ENCODE results near the gene CADM2. TPM values are rescaled to one million over a fixed set of nuclear protein-coding genes. Genes with fewer than 3 reads are reported as not detected.

The CADM2 gene
- total and polyA plus RNA-seq, 2 donors (not counting 3 experiments of a cell fraction or from before 2014, with no cell fraction given) = not detected

DNA sequence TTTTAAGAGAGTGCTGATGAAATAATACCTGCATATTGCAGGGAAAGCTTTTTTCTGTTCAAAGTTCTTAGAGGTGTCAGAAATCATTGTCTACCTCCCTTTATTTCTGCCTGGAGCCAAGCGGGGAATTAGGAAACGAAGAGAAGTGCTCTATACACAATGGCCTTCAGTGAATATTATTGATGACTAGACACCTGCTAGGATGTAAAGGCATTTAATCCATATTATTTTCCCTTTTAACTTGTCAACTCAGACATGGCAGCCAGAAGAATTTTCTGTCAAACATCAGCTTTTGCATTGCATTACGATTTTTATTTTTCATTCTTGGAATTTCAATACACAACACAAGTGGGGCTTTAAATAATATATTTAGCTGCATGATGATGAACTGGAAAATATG is 24.7 kb downstream of the CADM2 start:
- ChIA-PET CTCF (no interaction called here), POLR2A (no interaction called here)
- Histone ChIP-seq H3K4me2 (ENCODE audit: insufficient read depth, low read length) (no peak overlapping the region), H3K27ac (ENCODE audit: insufficient read depth, low read depth, low read length) (no peak overlapping the region), H4K20me1 (replicated peaks; ENCODE audit: control insufficient read depth, extremely low read depth, insufficient read depth, low read length) (no peaks in the 10 kb centered on the region), H2AFZ (ENCODE audit: low read depth, low read length) (no peak overlapping the region), H3K27me3 (ENCODE audit: control insufficient read depth in 2 of 2, insufficient read depth in 2 of 2, low read length in 2 of 2) (no peaks in the 10 kb centered on the region), H3K9ac (replicated peaks; ENCODE audit: extremely low read depth, insufficient read depth, low read length) (no peak overlapping the region), H3K79me2 (ENCODE audit: control insufficient read depth, insufficient read depth, low read length) (no peaks in the 10 kb centered on the region), H3K4me3 (replicated peaks in 1 of 3; ENCODE audit: insufficient read depth in 1 of 3, low read depth in 1 of 3, low read length in 3 of 3) (no peak overlapping the region), H3K9me3 (replicated peaks; ENCODE audit: control insufficient read depth, insufficient read depth, low read length) (no peaks in the 10 kb centered on the region), H3K4me1 (ENCODE audit: control insufficient read depth, extremely low read depth, insufficient read depth, low read length) (no peaks in the 10 kb centered on the region), H3K36me3 (ENCODE audit: control insufficient read depth in 2 of 2, extremely low read depth in 1 of 2, insufficient read depth in 2 of 2, low read length in 2 of 2) (no peaks in the 10 kb centered on the region), H3K9me1 (replicated peaks; ENCODE audit: control insufficient read depth, extremely low read depth, insufficient read depth, low read length) (no peaks in the 10 kb centered on the region)
- no peak for FAIRE-seq
- dilution Hi-C loops (cut with MboI; ENCODE audit: extremely low pct_ligation_motif_present, low sequenced_read_pairs) = no loop called here
- TF ChIP-seq EZH2 (IDR thresholded peaks at IDR 0.05; ENCODE audit: borderline replicate concordance, low read depth, low read length, severe bottlenecking) (no peak), MYC (IDR thresholded peaks at IDR 0.05; ENCODE audit: low read depth, low read length) (no peak), FOS (IDR thresholded peaks at IDR 0.05; ENCODE audit: borderline replicate concordance, insufficient read depth, low read length) (no peak), POLR2A (IDR thresholded peaks at IDR 0.05; ENCODE audit: low read depth, low read length) (no peak), JUN (IDR thresholded peaks at IDR 0.05; ENCODE audit: borderline replicate concordance, insufficient read depth, insufficient read length, low read depth) (no peak), POLR2AphosphoS5 (IDR thresholded peaks at IDR 0.05; ENCODE audit: insufficient read depth, low read depth, low read length) (no peak), GATA2 (IDR thresholded peaks at IDR 0.05; ENCODE audit: insufficient read depth, insufficient read length, low read depth, low read length) (no peak)
- TF ChIP-seq, protein P1, sequence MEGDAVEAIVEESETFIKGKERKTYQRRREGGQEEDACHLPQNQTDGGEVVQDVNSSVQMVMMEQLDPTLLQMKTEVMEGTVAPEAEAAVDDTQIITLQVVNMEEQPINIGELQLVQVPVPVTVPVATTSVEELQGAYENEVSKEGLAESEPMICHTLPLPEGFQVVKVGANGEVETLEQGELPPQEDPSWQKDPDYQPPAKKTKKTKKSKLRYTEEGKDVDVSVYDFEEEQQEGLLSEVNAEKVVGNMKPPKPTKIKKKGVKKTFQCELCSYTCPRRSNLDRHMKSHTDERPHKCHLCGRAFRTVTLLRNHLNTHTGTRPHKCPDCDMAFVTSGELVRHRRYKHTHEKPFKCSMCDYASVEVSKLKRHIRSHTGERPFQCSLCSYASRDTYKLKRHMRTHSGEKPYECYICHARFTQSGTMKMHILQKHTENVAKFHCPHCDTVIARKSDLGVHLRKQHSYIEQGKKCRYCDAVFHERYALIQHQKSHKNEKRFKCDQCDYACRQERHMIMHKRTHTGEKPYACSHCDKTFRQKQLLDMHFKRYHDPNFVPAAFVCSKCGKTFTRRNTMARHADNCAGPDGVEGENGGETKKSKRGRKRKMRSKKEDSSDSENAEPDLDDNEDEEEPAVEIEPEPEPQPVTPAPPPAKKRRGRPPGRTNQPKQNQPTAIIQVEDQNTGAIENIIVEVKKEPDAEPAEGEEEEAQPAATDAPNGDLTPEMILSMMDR (IDR thresholded peaks at IDR 0.05; ENCODE audit: extremely low read depth in 1 of 2, insufficient read depth in 1 of 2, low read depth in 1 of 2, low read length in 2 of 2) = no peak
- TF ChIP-seq, protein P2, sequence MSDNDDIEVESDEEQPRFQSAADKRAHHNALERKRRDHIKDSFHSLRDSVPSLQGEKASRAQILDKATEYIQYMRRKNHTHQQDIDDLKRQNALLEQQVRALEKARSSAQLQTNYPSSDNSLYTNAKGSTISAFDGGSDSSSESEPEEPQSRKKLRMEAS (IDR thresholded peaks at IDR 0.05; ENCODE audit: insufficient read depth, insufficient read length) = no peak
- no TSS peak for BruUV-seq (replicated peaks)
- intact Hi-C loops (cut with micrococcal nuclease) = no loop called here
- no peak for DNase-seq (ENCODE audit: low read depth, low spot score)
